Endothelial cell (in vitro differentiated cells): ENCODE data around the gene EPS8. TPM values are rescaled to one million over a fixed set of nuclear protein-coding genes. Genes with fewer than 3 reads are reported as not detected.

Experiments
- DNase-seq: peaks from one replicate; pipeline ENCODE4 v3.0.0; 2021; ENCODE audit warnings: low spot score
- H3K27ac Mint-ChIP-seq: one replicate; pipeline ENCODE4 v1.8.0; 2021; ENCODE audit warnings: mixed read lengths, inconsistent platforms; ENCODE audit not compliant: unreplicated experiment
- H3K27me3 Mint-ChIP-seq: one replicate; pipeline ENCODE4 v1.8.0; 2021; ENCODE audit warnings: mild to moderate bottlenecking, moderate library complexity, mixed read lengths, inconsistent platforms; ENCODE audit not compliant: unreplicated experiment
- H3K36me3 Mint-ChIP-seq: one replicate; pipeline ENCODE4 v1.8.0; 2021; ENCODE audit warnings: mild to moderate bottlenecking, low read depth, mixed read lengths, inconsistent platforms; ENCODE audit not compliant: unreplicated experiment
- H3K4me1 Mint-ChIP-seq: one replicate; pipeline ENCODE4 v1.8.0; 2021; ENCODE audit warnings: mild to moderate bottlenecking, mixed read lengths, inconsistent platforms; ENCODE audit not compliant: unreplicated experiment
- H3K4me3 Mint-ChIP-seq: one replicate; pipeline ENCODE4 v1.8.0; 2021; ENCODE audit warnings: mild to moderate bottlenecking, mixed read lengths, inconsistent platforms; ENCODE audit not compliant: unreplicated experiment
- H3K9me3 Mint-ChIP-seq: one replicate; pipeline ENCODE4 v1.8.0; 2021; ENCODE audit warnings: mixed read lengths, inconsistent platforms; ENCODE audit not compliant: unreplicated experiment
- total RNA-seq: library from RNA; stranded (reverse); fragmentation: NEBNext Ultra II Directional; extraction: Animal tissue kit (Norgen Biotek cat#: 25700); gene quantifications from one replicate; pipeline ENCODE4 v1.2.1, GENCODE V29; 2021; ENCODE audit not compliant: unreplicated experiment
- TF ChIP-seq, protein P1 (sequence below): fragments of 200-600 bp; sonication (generic); IDR thresholded peaks from one replicate; pipeline ENCODE4 v1.5.0; 2021; ENCODE audit warnings: antibody characterized with exemption; ENCODE audit not compliant: unreplicated experiment

EPS8 gene
- total RNA-seq, 1 donor from 2014 or later = 2.7 TPM

GRCh38 chr12:15706010-15706676 lies 83.0 kb downstream of the EPS8 start:
- TF ChIP-seq, protein P1, sequence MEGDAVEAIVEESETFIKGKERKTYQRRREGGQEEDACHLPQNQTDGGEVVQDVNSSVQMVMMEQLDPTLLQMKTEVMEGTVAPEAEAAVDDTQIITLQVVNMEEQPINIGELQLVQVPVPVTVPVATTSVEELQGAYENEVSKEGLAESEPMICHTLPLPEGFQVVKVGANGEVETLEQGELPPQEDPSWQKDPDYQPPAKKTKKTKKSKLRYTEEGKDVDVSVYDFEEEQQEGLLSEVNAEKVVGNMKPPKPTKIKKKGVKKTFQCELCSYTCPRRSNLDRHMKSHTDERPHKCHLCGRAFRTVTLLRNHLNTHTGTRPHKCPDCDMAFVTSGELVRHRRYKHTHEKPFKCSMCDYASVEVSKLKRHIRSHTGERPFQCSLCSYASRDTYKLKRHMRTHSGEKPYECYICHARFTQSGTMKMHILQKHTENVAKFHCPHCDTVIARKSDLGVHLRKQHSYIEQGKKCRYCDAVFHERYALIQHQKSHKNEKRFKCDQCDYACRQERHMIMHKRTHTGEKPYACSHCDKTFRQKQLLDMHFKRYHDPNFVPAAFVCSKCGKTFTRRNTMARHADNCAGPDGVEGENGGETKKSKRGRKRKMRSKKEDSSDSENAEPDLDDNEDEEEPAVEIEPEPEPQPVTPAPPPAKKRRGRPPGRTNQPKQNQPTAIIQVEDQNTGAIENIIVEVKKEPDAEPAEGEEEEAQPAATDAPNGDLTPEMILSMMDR = no peak
- H3K27me3 Mint-ChIP-seq = no peaks in the 10 kb centered on the region
- H3K36me3 Mint-ChIP-seq = no peaks in the 10 kb centered on the region
- no peaks in the 10 kb centered on the region for H3K9me3 Mint-ChIP-seq
- H3K27ac Mint-ChIP-seq = no peak overlapping the region
- no peak for DNase-seq
- H3K4me3 Mint-ChIP-seq = no peak overlapping the region
- peaks cover 7% of the 10 kb centered on the region for H3K4me1 Mint-ChIP-seq

GRCh38 chr12:15705606-15706005 lies 83.6 kb downstream of the EPS8 start:
- Mint-ChIP-seq H3K4me1 (peaks cover 9% of the 10 kb centered on the region), H3K27me3 (no peaks in the 10 kb centered on the region), H3K4me3 (no peak overlapping the region), H3K27ac (no peak overlapping the region), H3K9me3 (no peaks in the 10 kb centered on the region), H3K36me3 (no peaks in the 10 kb centered on the region)
- TF ChIP-seq, protein P1 = no peak
- no peak for DNase-seq

- TF ChIP-seq, protein P1 = no peak
- no peak overlapping the region for H3K27ac Mint-ChIP-seq
- no peaks in the 10 kb centered on the region for H3K9me3 Mint-ChIP-seq
These were observed 86.9 kb downstream of the EPS8 start for GRCh38 chr12:15702276-15702675.

GRCh38 chr12:15701631-15702156 lies 87.5 kb downstream of the EPS8 start:
- no peak for DNase-seq
- H3K4me3 Mint-ChIP-seq = no peak overlapping the region
- H3K27ac Mint-ChIP-seq = no peak overlapping the region
- no peaks in the 10 kb centered on the region for H3K9me3 Mint-ChIP-seq
- no peaks in the 10 kb centered on the region for H3K27me3 Mint-ChIP-seq
- no peaks in the 10 kb centered on the region for H3K36me3 Mint-ChIP-seq
- peaks cover 28% of the 10 kb centered on the region for H3K4me1 Mint-ChIP-seq
- TF ChIP-seq, protein P1 = no peak

More at GRCh38 chr12:15702276-15702675, 86.9 kb downstream of the EPS8 start:
- Mint-ChIP-seq H3K4me3 (no peak overlapping the region), H3K27me3 (no peaks in the 10 kb centered on the region), H3K36me3 (no peaks in the 10 kb centered on the region), H3K4me1 (peaks cover 23% of the 10 kb centered on the region)
- DNase-seq = no peak

GRCh38 chr12:15701206-15701605 lies 88.0 kb downstream of the EPS8 start:
- Mint-ChIP-seq H3K27me3 (no peaks in the 10 kb centered on the region), H3K4me1 (peaks cover 28% of the 10 kb centered on the region), H3K27ac (no peak overlapping the region), H3K4me3 (no peak overlapping the region), H3K9me3 (no peaks in the 10 kb centered on the region), H3K36me3 (no peaks in the 10 kb centered on the region)
- no peak for DNase-seq
- TF ChIP-seq, protein P1 = no peak
